Activated naive CD8-positive, alpha-beta T cell (primary cell): Measurements from ENCODE around the gene SCARF1.

Source experiments
- H3K27ac Mint-ChIP-seq: one replicate; pipeline ENCODE4 v1.8.0; 2021; ENCODE audit warnings: mixed read lengths
- H3K27me3 Mint-ChIP-seq: one replicate; pipeline ENCODE4 v1.8.0; 2021; ENCODE audit warnings: mixed read lengths
- H3K36me3 Mint-ChIP-seq: one replicate; pipeline ENCODE4 v1.8.0; 2021; ENCODE audit warnings: mixed read lengths
- H3K4me1 Mint-ChIP-seq: one replicate; pipeline ENCODE4 v1.8.0; 2021; ENCODE audit warnings: low read depth, mixed read lengths
- H3K4me3 Mint-ChIP-seq: one replicate; pipeline ENCODE4 v1.8.0; 2021; ENCODE audit warnings: mild to moderate bottlenecking, mixed read lengths
- H3K9me3 Mint-ChIP-seq: one replicate; pipeline ENCODE4 v1.8.0; 2021; ENCODE audit warnings: low read depth, mixed read lengths

SCARF1 gene

GRCh38 chr17:1601571-1601970, 44.0 kb downstream of the SCARF1 start:
- Mint-ChIP-seq H3K27me3 (no peaks in the 10 kb centered on the region), H3K27ac (no peak overlapping the region), H3K4me3 (no peak overlapping the region), H3K9me3 (no peaks in the 10 kb centered on the region), H3K36me3 (no peaks in the 10 kb centered on the region), H3K4me1 (peaks cover 6% of the 10 kb centered on the region)

GRCh38 chr17:1598399-1599095, 47.0 kb downstream of the SCARF1 start:
- Mint-ChIP-seq H3K4me3 (no peak overlapping the region), H3K9me3 (no peaks in the 10 kb centered on the region), H3K27me3 (no peaks in the 10 kb centered on the region), H3K4me1 (no peaks in the 10 kb centered on the region), H3K36me3 (no peaks in the 10 kb centered on the region), H3K27ac (no peak overlapping the region)

GRCh38 chr17:1597861-1598342, 47.6 kb downstream of the SCARF1 start:
- H3K9me3 Mint-ChIP-seq: no peaks in the 10 kb centered on the region
- H3K36me3 Mint-ChIP-seq: no peaks in the 10 kb centered on the region
- H3K27me3 Mint-ChIP-seq: no peaks in the 10 kb centered on the region
- H3K4me1 Mint-ChIP-seq: peaks cover 6% of the 10 kb centered on the region
- H3K4me3 Mint-ChIP-seq: no peak overlapping the region
- H3K27ac Mint-ChIP-seq: no peak overlapping the region

- H3K4me3 Mint-ChIP-seq: no peak overlapping the region
- no peaks in the 10 kb centered on the region for H3K36me3 Mint-ChIP-seq
- no peaks in the 10 kb centered on the region for H3K9me3 Mint-ChIP-seq
- H3K27ac Mint-ChIP-seq: no peak overlapping the region
- H3K4me1 Mint-ChIP-seq: peaks cover 9% of the 10 kb centered on the region
- H3K27me3 Mint-ChIP-seq: no peaks in the 10 kb centered on the region
These were observed 52.0 kb downstream of the SCARF1 start for GRCh38 chr17:1593630-1593931.

GRCh38 chr17:1592751-1593629, 52.5 kb downstream of the SCARF1 start:
- H3K4me1 Mint-ChIP-seq: peaks cover 9% of the 10 kb centered on the region
- no peak overlapping the region for H3K27ac Mint-ChIP-seq
- no peaks in the 10 kb centered on the region for H3K27me3 Mint-ChIP-seq
- H3K9me3 Mint-ChIP-seq: no peaks in the 10 kb centered on the region
- no peak overlapping the region for H3K4me3 Mint-ChIP-seq
- no peaks in the 10 kb centered on the region for H3K36me3 Mint-ChIP-seq

DNA sequence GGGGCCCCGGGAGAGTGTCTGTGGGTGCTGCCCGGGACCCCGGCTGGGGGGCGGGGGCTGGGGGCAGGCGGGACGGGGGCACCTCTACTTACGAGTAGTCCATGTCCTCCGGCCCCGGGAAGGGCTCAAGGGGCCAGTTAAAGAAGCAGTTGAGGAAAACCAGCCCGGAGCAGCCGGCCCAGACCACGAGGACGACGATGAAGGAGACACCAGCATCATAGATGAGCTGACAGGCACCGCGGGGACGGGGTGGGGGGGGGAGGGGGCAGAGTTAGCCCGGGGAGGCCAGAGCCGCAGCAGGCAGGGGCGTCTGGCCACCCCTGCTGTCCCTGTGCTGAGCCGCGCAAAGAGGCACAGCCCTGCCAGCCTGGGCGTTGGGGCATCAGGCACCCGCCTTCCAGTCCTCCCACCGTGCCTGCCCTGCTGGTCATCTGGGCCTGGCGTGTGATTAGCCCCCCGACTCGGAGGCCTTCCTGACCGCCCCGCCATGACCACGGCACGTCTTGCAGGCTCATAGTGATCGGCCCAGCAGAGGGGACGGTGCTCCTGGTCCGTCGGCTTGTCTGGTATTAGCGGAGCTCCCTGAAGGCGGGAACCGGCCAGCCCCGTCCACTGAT, 54.0 kb downstream of the SCARF1 start:
- Mint-ChIP-seq H3K27ac (no peak overlapping the region), H3K4me3 (no peak overlapping the region), H3K36me3 (no peaks in the 10 kb centered on the region), H3K9me3 (no peaks in the 10 kb centered on the region), H3K4me1 (peaks cover 9% of the 10 kb centered on the region), H3K27me3 (no peaks in the 10 kb centered on the region)

- H3K4me1 Mint-ChIP-seq: peaks cover 9% of the 10 kb centered on the region
- H3K27me3 Mint-ChIP-seq: no peaks in the 10 kb centered on the region
- no peaks in the 10 kb centered on the region for H3K9me3 Mint-ChIP-seq
- no peak overlapping the region for H3K4me3 Mint-ChIP-seq
- no peak overlapping the region for H3K27ac Mint-ChIP-seq
- H3K36me3 Mint-ChIP-seq: no peaks in the 10 kb centered on the region
These were observed 54.6 kb downstream of the SCARF1 start for GRCh38 chr17:1590747-1591473.

GRCh38 chr17:1590029-1590746, 55.3 kb downstream of the SCARF1 start:
- no peak overlapping the region for H3K4me3 Mint-ChIP-seq
- H3K27ac Mint-ChIP-seq: no peak overlapping the region
- no peaks in the 10 kb centered on the region for H3K9me3 Mint-ChIP-seq
- H3K4me1 Mint-ChIP-seq: peaks cover 9% of the 10 kb centered on the region
- no peaks in the 10 kb centered on the region for H3K27me3 Mint-ChIP-seq
- no peaks in the 10 kb centered on the region for H3K36me3 Mint-ChIP-seq

DNA sequence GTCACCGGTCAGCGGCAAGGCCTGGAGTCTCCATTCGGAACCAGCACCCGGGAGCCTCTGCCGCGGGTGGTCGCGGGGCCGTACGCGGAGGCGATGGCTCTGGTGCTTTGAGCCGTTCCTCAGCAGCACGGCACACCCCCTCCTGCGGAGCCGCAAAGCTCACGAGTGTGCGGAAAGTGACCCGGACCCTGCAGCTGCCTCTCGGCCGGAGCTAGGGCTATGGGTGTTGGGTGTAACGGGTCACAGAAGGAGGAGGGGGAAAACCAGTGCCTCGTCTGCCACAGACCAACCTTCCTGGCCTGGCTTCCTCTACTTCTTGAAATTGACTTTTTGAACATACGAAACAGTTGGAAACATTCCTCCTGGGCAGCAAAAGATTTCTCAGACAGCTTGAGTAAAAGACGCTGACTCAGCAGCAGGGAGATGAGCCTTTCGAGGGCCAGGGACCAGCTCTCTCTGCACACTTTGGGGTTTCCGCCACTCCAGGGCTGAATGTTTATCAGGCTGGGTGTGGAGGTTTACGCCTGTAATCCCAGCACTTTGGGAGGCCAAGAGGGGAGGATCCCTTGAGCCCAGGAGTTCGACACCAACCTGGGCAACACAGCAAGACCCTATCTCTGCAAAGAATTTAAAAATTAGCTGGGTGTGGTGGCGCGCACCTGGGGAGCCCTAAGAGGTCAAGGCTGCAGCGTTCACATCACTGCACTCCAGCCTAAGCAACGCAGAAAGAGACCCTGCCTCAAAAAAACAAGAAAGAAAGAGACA, 56.5 kb downstream of the SCARF1 start:
- Mint-ChIP-seq H3K36me3 (no peaks in the 10 kb centered on the region), H3K27ac (no peak overlapping the region), H3K4me1 (peaks cover 9% of the 10 kb centered on the region), H3K4me3 (no peak overlapping the region), H3K27me3 (no peaks in the 10 kb centered on the region), H3K9me3 (no peaks in the 10 kb centered on the region)

GRCh38 chr17:1584167-1584566, 61.4 kb downstream of the SCARF1 start:
- H3K36me3 Mint-ChIP-seq: no peaks in the 10 kb centered on the region
- H3K9me3 Mint-ChIP-seq: no peaks in the 10 kb centered on the region
- H3K4me1 Mint-ChIP-seq: no peaks in the 10 kb centered on the region
- H3K4me3 Mint-ChIP-seq: no peak overlapping the region
- H3K27me3 Mint-ChIP-seq: no peaks in the 10 kb centered on the region
- no peak overlapping the region for H3K27ac Mint-ChIP-seq
